ENCODE data around the gene TRPV4.

DNA sequence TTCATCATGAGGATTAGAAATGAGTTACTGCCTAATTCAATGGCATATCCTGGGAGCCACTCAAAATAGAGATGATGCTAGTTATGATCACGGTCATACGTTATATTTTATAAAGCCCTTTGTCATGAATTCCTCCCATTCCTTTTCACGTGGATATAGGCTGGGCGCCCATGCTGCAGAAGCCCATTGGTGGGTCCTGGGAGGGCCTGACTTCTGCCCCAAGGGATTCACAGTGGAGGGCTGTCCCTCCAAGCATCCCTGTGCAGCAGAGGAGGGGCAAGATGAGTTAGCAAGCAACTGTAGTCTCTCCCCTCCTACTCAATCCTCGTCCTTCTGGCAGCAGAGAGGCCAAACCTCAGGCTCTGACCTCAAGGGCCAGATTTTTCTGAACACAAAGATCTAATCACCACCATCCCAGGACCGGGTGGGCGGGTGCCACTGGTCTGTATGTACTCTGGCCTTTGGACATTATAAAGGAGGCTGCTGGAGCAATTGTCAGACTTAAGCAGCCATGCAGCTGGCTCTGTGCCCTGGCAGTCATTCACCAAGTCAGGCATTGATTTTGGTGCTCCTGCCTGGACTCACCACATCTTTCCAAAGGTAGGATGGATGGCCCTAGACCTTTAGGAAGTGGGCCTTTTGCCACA, 38.6 kb upstream of the TRPV4 start:
- no peak for TF ChIP-seq POLR2G (IDR thresholded peaks at IDR 0.05; ENCODE audit: low read depth, low read length)
- TF ChIP-seq YY1 (IDR thresholded peaks at IDR 0.05; ENCODE audit: borderline replicate concordance in 1 of 3, control insufficient read depth in 1 of 3, extremely low read depth in 1 of 3, insufficient read depth in 3 of 3, insufficient read length in 1 of 3, insufficient replicate concordance in 2 of 3, low read depth in 1 of 3, low read length in 2 of 3) = no peak
- no peak for TF ChIP-seq MCM2 (IDR thresholded peaks at IDR 0.05; ENCODE audit: low read depth)
- TF ChIP-seq, protein P1, sequence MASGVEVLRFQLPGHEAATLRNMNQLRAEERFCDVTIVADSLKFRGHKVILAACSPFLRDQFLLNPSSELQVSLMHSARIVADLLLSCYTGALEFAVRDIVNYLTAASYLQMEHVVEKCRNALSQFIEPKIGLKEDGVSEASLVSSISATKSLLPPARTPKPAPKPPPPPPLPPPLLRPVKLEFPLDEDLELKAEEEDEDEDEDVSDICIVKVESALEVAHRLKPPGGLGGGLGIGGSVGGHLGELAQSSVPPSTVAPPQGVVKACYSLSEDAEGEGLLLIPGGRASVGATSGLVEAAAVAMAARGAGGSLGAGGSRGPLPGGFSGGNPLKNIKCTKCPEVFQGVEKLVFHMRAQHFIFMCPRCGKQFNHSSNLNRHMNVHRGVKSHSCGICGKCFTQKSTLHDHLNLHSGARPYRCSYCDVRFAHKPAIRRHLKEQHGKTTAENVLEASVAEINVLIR (CRISPR knock-in tag; IDR thresholded peaks at IDR 0.05) = no peak
- no peak for TF ChIP-seq SRF (CRISPR knock-in tag; IDR thresholded peaks at IDR 0.05)
- TF ChIP-seq PCBP1 (IDR thresholded peaks at IDR 0.05; ENCODE audit: low read depth, low read length, poor library complexity, severe bottlenecking) = no peak
- TF ChIP-seq MAFF (IDR thresholded peaks at IDR 0.05; ENCODE audit: low read length) = no peak
- TF ChIP-seq, protein P2, sequence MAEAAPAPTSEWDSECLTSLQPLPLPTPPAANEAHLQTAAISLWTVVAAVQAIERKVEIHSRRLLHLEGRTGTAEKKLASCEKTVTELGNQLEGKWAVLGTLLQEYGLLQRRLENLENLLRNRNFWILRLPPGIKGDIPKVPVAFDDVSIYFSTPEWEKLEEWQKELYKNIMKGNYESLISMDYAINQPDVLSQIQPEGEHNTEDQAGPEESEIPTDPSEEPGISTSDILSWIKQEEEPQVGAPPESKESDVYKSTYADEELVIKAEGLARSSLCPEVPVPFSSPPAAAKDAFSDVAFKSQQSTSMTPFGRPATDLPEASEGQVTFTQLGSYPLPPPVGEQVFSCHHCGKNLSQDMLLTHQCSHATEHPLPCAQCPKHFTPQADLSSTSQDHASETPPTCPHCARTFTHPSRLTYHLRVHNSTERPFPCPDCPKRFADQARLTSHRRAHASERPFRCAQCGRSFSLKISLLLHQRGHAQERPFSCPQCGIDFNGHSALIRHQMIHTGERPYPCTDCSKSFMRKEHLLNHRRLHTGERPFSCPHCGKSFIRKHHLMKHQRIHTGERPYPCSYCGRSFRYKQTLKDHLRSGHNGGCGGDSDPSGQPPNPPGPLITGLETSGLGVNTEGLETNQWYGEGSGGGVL (CRISPR knock-in tag; IDR thresholded peaks at IDR 0.05) = no peak
- TF ChIP-seq POLR2A (conservative IDR thresholded peaks at IDR 0.05) = no peak
- no peak for TF ChIP-seq SIN3A (IDR thresholded peaks at IDR 0.05; ENCODE audit: borderline replicate concordance in 2 of 2, control insufficient read depth in 1 of 2, low read depth in 2 of 2, low read length in 2 of 2)
- TF ChIP-seq, protein P3, sequence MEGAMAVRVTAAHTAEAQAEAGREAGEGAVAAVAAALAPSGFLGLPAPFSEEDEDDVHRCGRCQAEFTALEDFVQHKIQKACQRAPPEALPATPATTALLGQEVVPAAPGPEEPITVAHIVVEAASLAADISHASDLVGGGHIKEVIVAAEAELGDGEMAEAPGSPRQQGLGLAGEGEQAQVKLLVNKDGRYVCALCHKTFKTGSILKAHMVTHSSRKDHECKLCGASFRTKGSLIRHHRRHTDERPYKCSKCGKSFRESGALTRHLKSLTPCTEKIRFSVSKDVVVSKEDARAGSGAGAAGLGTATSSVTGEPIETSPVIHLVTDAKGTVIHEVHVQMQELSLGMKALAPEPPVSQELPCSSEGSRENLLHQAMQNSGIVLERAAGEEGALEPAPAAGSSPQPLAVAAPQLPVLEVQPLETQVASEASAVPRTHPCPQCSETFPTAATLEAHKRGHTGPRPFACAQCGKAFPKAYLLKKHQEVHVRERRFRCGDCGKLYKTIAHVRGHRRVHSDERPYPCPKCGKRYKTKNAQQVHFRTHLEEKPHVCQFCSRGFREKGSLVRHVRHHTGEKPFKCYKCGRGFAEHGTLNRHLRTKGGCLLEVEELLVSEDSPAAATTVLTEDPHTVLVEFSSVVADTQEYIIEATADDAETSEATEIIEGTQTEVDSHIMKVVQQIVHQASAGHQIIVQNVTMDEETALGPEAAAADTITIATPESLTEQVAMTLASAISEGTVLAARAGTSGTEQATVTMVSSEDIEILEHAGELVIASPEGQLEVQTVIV (CRISPR knock-in tag; IDR thresholded peaks at IDR 0.05; ENCODE audit: borderline replicate concordance) = no peak
- TF ChIP-seq GABPA (tag; conservative IDR thresholded peaks at IDR 0.05; ENCODE audit: low read depth) = no peak
- TF ChIP-seq, protein P4, sequence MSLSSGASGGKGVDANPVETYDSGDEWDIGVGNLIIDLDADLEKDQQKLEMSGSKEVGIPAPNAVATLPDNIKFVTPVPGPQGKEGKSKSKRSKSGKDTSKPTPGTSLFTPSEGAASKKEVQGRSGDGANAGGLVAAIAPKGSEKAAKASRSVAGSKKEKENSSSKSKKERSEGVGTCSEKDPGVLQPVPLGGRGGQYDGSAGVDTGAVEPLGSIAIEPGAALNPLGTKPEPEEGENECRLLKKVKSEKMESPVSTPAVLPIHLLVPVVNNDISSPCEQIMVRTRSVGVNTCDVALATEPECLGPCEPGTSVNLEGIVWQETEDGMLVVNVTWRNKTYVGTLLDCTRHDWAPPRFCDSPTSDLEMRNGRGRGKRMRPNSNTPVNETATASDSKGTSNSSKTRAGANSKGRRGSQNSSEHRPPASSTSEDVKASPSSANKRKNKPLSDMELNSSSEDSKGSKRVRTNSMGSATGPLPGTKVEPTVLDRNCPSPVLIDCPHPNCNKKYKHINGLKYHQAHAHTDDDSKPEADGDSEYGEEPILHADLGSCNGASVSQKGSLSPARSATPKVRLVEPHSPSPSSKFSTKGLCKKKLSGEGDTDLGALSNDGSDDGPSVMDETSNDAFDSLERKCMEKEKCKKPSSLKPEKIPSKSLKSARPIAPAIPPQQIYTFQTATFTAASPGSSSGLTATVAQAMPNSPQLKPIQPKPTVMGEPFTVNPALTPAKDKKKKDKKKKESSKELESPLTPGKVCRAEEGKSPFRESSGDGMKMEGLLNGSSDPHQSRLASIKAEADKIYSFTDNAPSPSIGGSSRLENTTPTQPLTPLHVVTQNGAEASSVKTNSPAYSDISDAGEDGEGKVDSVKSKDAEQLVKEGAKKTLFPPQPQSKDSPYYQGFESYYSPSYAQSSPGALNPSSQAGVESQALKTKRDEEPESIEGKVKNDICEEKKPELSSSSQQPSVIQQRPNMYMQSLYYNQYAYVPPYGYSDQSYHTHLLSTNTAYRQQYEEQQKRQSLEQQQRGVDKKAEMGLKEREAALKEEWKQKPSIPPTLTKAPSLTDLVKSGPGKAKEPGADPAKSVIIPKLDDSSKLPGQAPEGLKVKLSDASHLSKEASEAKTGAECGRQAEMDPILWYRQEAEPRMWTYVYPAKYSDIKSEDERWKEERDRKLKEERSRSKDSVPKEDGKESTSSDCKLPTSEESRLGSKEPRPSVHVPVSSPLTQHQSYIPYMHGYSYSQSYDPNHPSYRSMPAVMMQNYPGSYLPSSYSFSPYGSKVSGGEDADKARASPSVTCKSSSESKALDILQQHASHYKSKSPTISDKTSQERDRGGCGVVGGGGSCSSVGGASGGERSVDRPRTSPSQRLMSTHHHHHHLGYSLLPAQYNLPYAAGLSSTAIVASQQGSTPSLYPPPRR (CRISPR knock-in tag; IDR thresholded peaks at IDR 0.05; ENCODE audit: borderline replicate concordance) = no peak
- TF ChIP-seq, protein P5, sequence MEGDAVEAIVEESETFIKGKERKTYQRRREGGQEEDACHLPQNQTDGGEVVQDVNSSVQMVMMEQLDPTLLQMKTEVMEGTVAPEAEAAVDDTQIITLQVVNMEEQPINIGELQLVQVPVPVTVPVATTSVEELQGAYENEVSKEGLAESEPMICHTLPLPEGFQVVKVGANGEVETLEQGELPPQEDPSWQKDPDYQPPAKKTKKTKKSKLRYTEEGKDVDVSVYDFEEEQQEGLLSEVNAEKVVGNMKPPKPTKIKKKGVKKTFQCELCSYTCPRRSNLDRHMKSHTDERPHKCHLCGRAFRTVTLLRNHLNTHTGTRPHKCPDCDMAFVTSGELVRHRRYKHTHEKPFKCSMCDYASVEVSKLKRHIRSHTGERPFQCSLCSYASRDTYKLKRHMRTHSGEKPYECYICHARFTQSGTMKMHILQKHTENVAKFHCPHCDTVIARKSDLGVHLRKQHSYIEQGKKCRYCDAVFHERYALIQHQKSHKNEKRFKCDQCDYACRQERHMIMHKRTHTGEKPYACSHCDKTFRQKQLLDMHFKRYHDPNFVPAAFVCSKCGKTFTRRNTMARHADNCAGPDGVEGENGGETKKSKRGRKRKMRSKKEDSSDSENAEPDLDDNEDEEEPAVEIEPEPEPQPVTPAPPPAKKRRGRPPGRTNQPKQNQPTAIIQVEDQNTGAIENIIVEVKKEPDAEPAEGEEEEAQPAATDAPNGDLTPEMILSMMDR (IDR thresholded peaks at IDR 0.05 in 2 of 3, conservative IDR thresholded peaks at IDR 0.05 in 1 of 3; ENCODE audit: insufficient read depth in 2 of 3, low read depth in 1 of 3, low read length in 3 of 3) = no peak
